CD4-positive, alpha-beta T cell (primary cell): Measurements from ENCODE around the gene ETV4. TPM values are rescaled to one million over a fixed set of nuclear protein-coding genes. Genes with fewer than 3 reads are reported as not detected.

ENCODE experiments used
- ATAC-seq: fragments of 200-7000 bp; cut with Tn5 transposase; one replicate; pipeline ENCODE4 v1.10.0; 2022; ENCODE audit warnings: mild to moderate bottlenecking; ENCODE audit not compliant: poor library complexity
- CTCF ChIA-PET: fragments of 350-600 bp; sonication (Branson Sonifier 250); formaldehyde crosslinking; loops from one replicate; lab custom pipeline; 2021; ENCODE audit warnings: antibody characterized with exemption, inconsistent platforms; lab: Charles Lee
- POLR2A ChIA-PET: fragments of 350-600 bp; sonication (Branson Sonifier 250); formaldehyde crosslinking; loops from one replicate; lab custom pipeline; 2021; ENCODE audit warnings: antibody characterized with exemption, inconsistent platforms; lab: Charles Lee
- DNase-seq, 14 experiments: peaks; one replicate each; pipeline ENCODE4 v3.0.0-alpha.2; 2013 to 2020; ENCODE audit warnings: mixed read lengths in 2 of 14
- H3K27ac ChIP-seq, 2 donors: one replicate each; pipeline versions ENCODE4 v1.5.1 to v1.7.0; 2013; ENCODE audit warnings: low read length in 2 of 2, low read depth in 1 of 2, mild to moderate bottlenecking in 1 of 2
- H3K27me3 ChIP-seq, 2 experiments: 1 replicate in 1 of 2; 2 replicates in 1 of 2; pipeline versions ENCODE4 v1.6.1 to v1.7.0; 2013; ENCODE audit warnings: low read length in 2 of 2, control low read depth in 1 of 2, mild to moderate bottlenecking in 1 of 2, moderate library complexity in 1 of 2; ENCODE audit not compliant: insufficient read depth in 2 of 2, control insufficient read depth in 1 of 2
- H3K36me3 ChIP-seq: one replicate; pipeline ENCODE4 v1.6.1; 2013; ENCODE audit warnings: low read length, control low read depth; ENCODE audit not compliant: insufficient read depth
- H3K4me1 ChIP-seq: one replicate; pipeline ENCODE4 v1.6.1; 2013; ENCODE audit warnings: low read length, control low read depth; ENCODE audit not compliant: insufficient read depth
- H3K4me3 ChIP-seq: one replicate; pipeline ENCODE4 v1.5.1; 2013; ENCODE audit warnings: mild to moderate bottlenecking, low read length, moderate library complexity
- H3K9me3 ChIP-seq, 2 experiments: 1 replicate in 1 of 2; 2 replicates in 1 of 2; pipeline versions ENCODE4 v1.6.1 to v1.7.0; 2013; ENCODE audit warnings: low read length in 2 of 2, mild to moderate bottlenecking in 2 of 2, control low read depth in 1 of 2, moderate library complexity in 1 of 2; ENCODE audit not compliant: control insufficient read depth in 1 of 2, insufficient read depth in 1 of 2
- H3K27ac Mint-ChIP-seq: one replicate; pipeline ENCODE4 v1.8.0; 2020; ENCODE audit warnings: mixed read lengths
- H3K27me3 Mint-ChIP-seq: one replicate; pipeline ENCODE4 v1.8.0; 2021; ENCODE audit warnings: mixed read lengths
- H3K36me3 Mint-ChIP-seq: one replicate; pipeline ENCODE4 v1.8.0; 2021; ENCODE audit warnings: low read depth, mixed read lengths
- H3K4me1 Mint-ChIP-seq: one replicate; pipeline ENCODE4 v1.8.0; 2021; ENCODE audit warnings: low read depth, mixed read lengths
- H3K4me3 Mint-ChIP-seq: one replicate; pipeline ENCODE4 v1.8.0; 2020; ENCODE audit warnings: mild to moderate bottlenecking, mixed read lengths
- H3K9me3 Mint-ChIP-seq: one replicate; pipeline ENCODE4 v1.8.0; 2020; ENCODE audit warnings: mixed read lengths
- CTCF ChIP-seq: fragments of 200-600 bp; IDR thresholded peaks from one replicate; pipeline ENCODE4 v1.8.0; 2022; ENCODE audit warnings: antibody characterized with exemption, mild to moderate bottlenecking
- intact Hi-C, 2 experiments: fragments of 100-400 bp; cut with DNase I in 1 of 2; cut with micrococcal nuclease in 1 of 2; formaldehyde crosslinking; loops; one replicate each; pipeline versions ENCODE4 v1.15.1 to v1.9.0; 2023 to 2025; cut with DNase I, micrococcal nuclease
- polyA plus RNA-seq, 2 donors: library from polyadenylated mRNA; unstranded; fragments of 120-200 nt; gene quantifications; one replicate each; pipeline ENCODE4 v1.2.1, GENCODE V29; 2013
- total RNA-seq, 174 experiments: library from RNA in 2 of 174; stranded (reverse) in 2 of 174; gene quantifications; one replicate each; pipeline ENCODE4 v1.2.3 and lab custom pipeline; 2021 to 2026

ETV4 gene
- total RNA-seq: not detected
- polyA plus RNA-seq (2013, experiment 1 of 2): not detected
- 0.35 TPM for polyA plus RNA-seq (2013, experiment 2 of 2)
- total RNA-seq (lab: John Stamatoyannopoulos, UW): 0 to 8.5 (median 0) reads per million in 172 experiments

GRCh38 chr17:43546319-43547188 lies at the start of gene ETV4:
TSS of gene ETV4 (minus strand) at chr17:43546340. CDS start at chr17:43545617, 723 bp downstream.
- Histone ChIP-seq H3K27ac (no peak within 1 kb of the TSS), H3K36me3 (no peaks in the 10 kb centered on the region), H3K4me1 (peaks cover 31% of the 10 kb centered on the region), H3K9me3 (no peaks in the 10 kb centered on the region), H3K4me3 (peak within 1 kb of the TSS; percentile 56), H3K27me3 (peaks cover 63 to 69% of the 10 kb centered on the region in 2 experiments)
- POLR2A ChIA-PET: interaction anchor here (1.1 kb wide), 1 partner anchor 63 kb away, joined by 3 read pairs; the partner anchor contains the start of gene DHX8
- no peaks in the 10 kb centered on the region for H3K9me3 Mint-ChIP-seq
- peak within 1 kb of the TSS; percentile 57 for H3K27ac Mint-ChIP-seq
- DNase-seq (peak; percentile 75 to 92 (median 88)), ATAC-seq (peak; percentile 91)
- CTCF ChIA-PET: interaction anchor here (0.8 kb wide), 1 partner anchor 63 kb away, joined by 4 read pairs; the partner anchor contains the start of gene DHX8
- peaks cover 6% of the 10 kb centered on the region for H3K36me3 Mint-ChIP-seq
- H3K4me1 Mint-ChIP-seq: peaks cover 26% of the 10 kb centered on the region
- intact Hi-C loops: no loop called here
- TF ChIP-seq CTCF: no peak
- peaks cover 64% of the 10 kb centered on the region for H3K27me3 Mint-ChIP-seq
- peak within 1 kb of the TSS; percentile 85 for H3K4me3 Mint-ChIP-seq

DNA sequence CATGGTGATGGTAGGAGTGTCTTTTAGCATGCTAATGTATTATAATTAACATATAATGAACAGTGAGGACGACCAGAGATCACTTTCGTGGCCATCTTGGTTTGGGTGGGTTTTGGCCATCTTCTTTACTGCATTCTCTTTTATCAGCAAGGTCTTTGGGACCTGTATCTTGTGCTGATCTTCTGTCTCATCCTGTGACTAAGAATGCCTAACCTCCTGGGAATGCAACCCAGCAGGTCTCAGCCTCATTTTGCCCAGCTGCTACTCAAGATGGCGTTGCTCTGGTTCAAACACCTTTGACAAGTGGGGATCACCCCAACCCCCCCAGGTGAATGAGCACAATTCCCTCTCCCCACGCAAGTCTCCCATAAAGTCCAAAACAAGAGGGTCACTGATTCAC lies 49.3 kb upstream of the ETV4 start:
- H3K4me1 Mint-ChIP-seq: no peaks in the 10 kb centered on the region
- ChIA-PET CTCF (no interaction called here), POLR2A (no interaction called here)
- H3K27me3 Mint-ChIP-seq: no peaks in the 10 kb centered on the region
- H3K36me3 Mint-ChIP-seq: no peaks in the 10 kb centered on the region
- H3K4me3 Mint-ChIP-seq: no peak overlapping the region
- no peak for TF ChIP-seq CTCF
- H3K27ac Mint-ChIP-seq: no peak overlapping the region
- H3K9me3 ChIP-seq: no peaks in the 10 kb centered on the region
- H3K27ac ChIP-seq: no peak overlapping the region
- no peaks in the 10 kb centered on the region for H3K36me3 ChIP-seq
- H3K4me1 ChIP-seq: no peaks in the 10 kb centered on the region
- no peak overlapping the region for H3K4me3 ChIP-seq
- no peak for ATAC-seq
- no peak for DNase-seq
- H3K9me3 Mint-ChIP-seq: no peaks in the 10 kb centered on the region
- no peaks in the 10 kb centered on the region for H3K27me3 ChIP-seq
- intact Hi-C loops: no loop called here

DNA sequence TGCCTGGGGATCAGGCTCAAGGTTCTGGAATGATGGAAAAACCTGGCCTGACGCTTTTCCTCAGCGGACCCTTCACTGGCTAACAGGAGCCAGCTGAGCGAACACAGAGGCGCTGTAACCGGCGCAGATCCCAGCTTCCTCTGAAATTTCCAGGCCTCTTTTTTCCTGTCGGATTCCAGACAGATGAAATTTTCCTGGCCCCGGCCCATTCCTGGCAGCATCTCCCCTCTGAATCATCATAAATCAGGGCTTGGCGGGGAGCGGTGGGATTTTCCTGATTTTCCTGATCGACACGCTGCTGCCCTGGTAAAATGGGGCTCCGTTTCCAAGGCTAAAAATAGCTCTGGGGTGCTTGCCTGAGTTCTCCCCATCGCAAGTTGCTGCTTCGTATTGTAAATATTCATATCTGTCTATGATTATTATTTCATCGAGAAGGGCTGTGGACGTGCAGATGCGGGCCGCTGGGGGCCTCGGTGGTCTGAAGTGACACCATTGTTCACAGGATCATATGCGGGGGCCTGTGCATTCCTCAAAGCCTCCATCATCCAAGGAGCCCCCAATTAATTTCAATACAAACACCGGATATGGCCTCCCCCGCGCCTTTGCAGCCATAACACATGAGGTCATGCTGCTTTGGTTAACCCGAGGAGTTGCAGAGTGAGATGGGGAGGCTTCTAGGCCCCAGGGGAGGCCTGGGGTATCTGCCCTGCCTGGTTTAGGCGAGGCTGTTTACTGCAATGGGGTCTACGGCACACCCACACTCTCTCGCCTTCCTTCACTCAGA lies 45.8 kb upstream of the ETV4 start:
- no peaks in the 10 kb centered on the region for H3K9me3 Mint-ChIP-seq
- Histone ChIP-seq H3K4me3 (no peak overlapping the region), H3K36me3 (no peaks in the 10 kb centered on the region), H3K9me3 (no peaks in the 10 kb centered on the region), H3K27me3 (no peaks in the 10 kb centered on the region), H3K27ac (no peak overlapping the region), H3K4me1 (no peaks in the 10 kb centered on the region)
- H3K36me3 Mint-ChIP-seq: no peaks in the 10 kb centered on the region
- H3K4me1 Mint-ChIP-seq: no peaks in the 10 kb centered on the region
- H3K27ac Mint-ChIP-seq: no peak overlapping the region
- no peak overlapping the region for H3K4me3 Mint-ChIP-seq
- no peak for ATAC-seq
- CTCF ChIA-PET: no interaction called here
- TF ChIP-seq CTCF: no peak
- intact Hi-C loops: no loop called here
- H3K27me3 Mint-ChIP-seq: no peaks in the 10 kb centered on the region
- POLR2A ChIA-PET: no interaction called here
- no peak for DNase-seq
